Measurements from ENCODE around the gene MOB3B.

MOB3B gene

DNA sequence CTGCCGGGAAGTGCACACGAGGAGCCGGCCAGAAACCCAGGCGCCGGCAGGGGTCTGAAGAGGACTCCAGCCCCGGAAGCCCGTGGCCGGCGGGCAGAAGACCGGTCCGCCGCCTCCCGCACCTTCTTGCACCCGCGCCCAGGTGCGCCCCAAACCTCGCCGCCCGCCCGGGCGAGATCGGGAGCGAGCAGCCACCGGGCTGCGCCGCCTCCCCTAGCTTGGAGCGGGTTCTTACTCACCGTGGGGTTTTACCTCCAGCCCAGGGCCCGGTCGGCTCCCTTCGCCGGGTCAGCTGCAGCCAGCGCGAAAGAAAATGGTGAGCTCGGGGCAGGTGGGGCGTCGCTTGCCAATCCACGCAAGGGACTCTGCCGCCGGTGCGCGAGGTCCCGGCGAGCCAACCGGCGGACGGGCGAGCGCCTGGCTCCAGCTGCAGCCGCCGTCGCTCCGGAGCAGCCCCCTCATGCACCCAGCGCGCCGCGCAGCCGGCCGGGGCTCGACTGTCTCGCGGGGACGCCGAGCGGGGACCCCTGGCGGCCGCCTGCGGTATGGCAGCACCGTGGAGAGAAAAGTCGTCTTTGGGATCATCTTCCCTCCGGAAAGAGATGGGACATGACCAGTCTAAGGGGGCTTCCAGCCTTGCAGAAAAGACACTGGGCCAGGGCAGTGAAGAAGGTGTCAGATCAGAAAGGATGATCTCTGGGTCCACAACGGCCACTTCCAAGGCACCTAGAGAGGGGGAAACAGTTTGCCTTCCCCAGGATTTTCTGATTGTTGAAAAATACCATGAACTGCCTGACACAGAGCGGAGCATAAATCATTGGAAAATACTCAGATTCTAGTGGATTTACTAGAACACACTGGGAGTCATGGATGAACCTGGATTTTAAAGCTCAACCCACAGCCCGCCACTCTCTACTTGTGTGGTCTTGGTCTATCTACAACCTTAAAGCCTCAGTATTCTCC is at the start of gene MOB3B:
Gene MOB3B, minus strand, starts transcription at position 499 of the 963 bp plus-strand sequence. CDS start 74,264 bp downstream, outside the sequence.
- peak; percentile 53 for DNase-seq

DNA sequence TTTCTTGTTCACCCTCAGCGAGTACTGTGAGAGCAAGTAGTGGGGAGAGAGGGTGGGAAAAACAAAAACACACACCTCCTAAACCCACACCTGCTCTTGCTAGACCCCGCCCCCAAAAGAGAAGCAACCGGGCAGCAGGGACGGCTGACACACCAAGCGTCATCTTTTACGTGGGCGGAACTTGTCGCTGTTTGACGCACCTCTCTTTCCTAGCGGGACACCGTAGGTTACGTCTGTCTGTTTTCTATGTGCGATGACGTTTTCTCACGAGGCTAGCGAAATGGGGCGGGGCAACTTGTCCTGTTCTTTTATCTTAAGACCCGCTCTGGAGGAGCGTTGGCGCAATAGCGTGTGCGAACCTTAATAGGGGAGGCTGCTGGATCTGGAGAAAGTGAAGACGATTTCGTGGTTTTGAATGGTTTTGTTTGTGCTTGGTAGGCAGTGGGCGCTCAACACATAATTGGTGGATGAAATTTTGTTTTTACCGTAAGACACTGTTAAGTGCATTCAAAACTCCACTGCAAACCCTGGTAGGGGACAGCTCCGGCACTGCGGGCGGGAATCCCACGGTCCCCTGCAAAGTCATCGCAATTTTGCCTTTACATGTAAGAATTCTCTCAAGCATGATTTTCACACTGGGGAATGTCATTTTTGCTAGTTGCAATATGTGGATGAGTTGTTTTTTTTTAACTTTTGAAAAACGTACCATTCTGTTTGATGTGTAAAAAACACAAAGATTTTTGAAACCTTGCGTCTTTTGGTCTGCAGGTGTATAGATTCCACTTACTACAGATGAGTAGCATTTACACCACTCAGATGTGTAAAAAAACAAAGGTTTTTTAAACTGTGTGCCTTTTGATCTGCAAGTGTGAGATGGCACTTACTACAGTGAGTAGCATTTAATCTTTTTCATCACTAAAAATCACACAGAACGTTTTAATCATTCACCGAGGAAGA is 44.3 kb upstream of the MOB3B start:
- DNase-seq = peak; percentile 100

DNA sequence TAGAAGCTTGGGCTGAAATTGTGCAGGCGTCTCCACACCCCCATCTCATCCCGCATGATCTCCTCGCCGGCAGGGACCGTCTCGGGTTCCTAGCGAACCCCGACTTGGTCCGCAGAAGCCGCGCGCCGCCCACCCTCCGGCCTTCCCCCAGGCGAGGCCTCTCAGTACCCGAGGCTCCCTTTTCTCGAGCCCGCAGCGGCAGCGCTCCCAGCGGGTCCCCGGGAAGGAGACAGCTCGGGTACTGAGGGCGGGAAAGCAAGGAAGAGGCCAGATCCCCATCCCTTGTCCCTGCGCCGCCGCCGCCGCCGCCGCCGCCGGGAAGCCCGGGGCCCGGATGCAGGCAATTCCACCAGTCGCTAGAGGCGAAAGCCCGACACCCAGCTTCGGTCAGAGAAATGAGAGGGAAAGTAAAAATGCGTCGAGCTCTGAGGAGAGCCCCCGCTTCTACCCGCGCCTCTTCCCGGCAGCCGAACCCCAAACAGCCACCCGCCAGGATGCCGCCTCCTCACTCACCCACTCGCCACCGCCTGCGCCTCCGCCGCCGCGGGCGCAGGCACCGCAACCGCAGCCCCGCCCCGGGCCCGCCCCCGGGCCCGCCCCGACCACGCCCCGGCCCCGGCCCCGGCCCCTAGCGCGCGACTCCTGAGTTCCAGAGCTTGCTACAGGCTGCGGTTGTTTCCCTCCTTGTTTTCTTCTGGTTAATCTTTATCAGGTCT is 43.5 kb upstream of the MOB3B start, which contains the start of gene C9orf72:
Gene C9orf72, minus strand, starts transcription at position 564 of the 716 bp plus-strand sequence. CDS start 6,361 bp downstream, outside the sequence.
- DNase-seq = peak; percentile 87

DNA sequence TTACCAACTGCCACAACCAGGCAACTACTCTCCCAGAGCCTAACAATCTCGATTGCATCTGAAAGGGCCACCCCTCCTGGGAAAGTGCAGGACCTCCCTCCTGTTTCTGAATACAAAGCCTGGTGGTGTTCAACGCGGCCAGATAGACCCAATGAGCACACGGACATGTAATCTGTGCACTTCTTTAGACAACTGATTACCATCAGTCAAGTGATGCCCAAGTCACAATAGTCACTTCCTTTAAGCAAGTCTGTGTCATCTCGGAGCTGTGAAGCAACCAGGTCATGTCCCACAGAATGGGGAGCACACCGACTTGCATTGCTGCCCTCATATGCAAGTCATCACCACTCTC is 42.9 kb upstream of the MOB3B start:
- peak; percentile 61 for DNase-seq

DNA sequence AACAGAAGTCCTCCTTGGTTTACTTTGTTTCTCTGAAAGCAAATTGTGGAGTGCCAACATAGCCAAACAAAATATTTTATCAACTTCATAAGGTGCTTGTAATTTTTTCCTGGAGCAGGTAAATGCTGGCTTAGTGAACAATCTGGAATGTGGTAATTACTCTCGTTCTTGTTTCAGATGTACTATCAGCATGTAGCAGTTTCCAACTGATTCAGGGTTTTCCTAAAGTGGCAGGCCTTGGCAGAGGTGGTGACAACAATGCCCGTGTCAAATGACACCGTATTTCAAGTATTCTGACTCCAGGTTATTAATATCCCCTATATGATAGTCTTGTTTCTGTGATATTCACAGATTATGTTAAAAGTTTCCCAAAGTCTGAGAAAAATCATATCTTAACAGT is 42.4 kb upstream of the MOB3B start:
- peak; percentile 49 for DNase-seq

DNA sequence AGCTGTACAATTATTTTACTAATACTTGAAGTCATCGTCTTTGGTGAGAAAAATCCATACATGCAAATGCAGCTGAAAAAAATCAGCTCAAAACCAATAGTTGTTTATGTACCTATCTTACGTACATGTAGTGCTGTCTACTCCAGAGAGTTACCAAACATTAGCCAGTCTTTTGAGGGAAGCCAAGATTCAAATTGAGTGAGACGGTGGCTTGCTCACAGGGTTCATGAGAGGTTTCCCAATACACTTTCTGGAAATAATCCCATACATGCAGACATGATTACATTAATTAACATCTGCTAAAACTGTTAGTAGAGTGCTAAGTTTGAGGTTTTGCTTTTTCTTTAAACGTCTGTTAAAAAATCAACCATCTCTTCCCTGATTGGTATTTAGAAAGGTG is 41.4 kb upstream of the MOB3B start:
- no peak for DNase-seq

DNA sequence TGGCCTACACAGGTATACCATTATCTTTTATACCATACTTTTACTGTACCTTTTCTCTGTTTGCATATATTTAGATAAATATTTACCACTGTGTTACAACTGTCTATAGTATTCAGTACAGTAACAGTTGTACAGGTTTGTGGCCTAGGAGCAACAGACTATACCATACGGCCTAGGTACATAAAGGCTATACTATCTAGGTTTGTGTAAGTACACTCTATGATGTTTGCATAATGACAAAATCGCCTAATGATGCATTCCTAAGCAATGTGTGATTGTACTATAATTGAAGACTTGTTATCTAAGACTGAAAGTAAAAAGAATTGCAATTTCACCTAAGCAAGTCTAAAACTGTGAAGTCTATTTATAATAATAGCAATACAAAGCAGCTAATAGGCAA is 39.8 kb upstream of the MOB3B start:
- no peak for DNase-seq

DNA sequence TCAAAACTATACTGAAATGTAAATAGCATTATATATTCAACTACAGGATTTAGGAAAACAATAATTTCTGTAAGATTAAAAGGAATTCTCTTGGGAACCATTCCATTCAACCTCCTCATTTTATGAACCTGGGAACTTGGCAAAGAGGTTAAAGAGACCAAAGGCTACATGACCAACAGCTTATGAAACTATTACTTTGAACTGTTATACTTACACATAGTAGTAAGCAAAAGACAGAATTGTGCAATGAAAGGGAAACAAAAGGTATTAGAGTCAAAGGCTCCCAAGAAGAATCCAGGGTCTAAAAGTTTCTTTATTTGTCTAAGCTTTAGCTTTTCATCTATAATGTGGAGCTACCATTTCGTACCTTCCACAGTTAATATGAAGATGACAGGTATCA is 36.5 kb upstream of the MOB3B start:
- DNase-seq = no peak

DNA sequence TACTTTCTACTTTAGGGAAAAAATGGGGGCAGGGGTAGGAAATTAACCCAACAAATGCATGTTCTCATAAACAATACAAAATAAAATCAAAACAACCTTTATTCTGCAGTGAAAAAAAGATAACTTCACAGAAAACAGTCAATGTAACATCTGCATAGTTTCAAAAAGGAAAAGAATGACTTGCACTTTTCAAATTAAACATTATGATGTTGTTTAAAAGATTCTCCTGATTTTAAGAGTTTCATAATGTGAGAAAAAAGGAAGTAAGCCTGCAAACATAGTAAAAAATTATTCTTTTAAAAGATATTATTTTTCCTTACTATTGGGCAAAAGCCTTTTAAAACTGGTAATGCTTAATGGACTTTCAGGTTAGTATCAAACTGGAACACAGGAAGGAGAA is 36.1 kb upstream of the MOB3B start:
- DNase-seq = no peak

DNA sequence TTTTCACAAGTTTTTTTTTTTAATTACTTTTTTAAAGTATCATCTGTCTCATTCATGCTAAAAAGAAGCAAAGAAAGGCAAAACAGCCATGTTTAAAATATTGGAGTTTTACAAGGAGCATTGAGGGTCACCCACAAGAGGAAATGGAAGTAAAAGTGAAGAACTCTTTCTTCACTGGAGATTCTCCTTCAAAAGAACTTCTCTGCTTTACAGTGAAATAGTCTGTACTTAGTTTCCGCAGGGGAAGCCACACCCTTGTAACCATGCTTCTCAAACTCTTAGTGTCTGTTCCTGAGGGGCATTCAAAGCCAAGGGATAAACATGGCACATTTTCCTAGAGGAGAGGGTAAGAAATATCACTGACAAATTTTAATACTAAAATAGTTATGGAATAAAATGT is 35.1 kb upstream of the MOB3B start:
- no peak for DNase-seq

DNA sequence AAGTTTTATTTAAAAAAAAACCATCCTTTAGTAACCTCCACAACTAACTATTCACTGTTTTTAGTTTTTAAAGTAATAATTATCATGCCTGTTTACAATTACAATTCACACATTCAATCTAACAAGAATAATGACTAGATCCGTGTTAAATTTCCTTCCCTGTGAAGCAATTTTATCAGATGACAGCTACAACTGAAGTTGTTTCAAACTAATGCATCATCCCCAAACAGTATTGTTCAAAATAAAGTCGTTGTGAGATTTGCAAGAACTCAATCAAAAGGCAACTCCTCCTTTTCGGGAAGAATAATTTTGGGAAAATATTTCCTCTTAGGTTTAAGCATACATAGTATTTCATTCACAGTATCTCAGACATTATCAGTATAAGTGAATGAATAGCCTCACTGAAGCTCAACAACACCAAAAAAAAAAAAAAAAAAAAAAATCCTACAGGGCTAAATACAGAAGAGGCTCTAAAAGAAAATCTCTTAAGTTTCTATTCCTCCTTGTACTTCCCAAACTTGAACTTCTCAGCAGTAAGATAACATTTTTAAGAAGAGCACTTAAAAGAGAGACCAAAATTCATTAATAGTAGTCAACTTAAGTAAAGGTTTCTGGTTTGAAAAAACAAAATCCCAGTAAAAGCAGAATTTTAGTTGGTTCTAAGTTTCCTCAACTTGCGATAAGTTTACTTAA is 34.3 kb upstream of the MOB3B start:
- no peak for DNase-seq

DNA sequence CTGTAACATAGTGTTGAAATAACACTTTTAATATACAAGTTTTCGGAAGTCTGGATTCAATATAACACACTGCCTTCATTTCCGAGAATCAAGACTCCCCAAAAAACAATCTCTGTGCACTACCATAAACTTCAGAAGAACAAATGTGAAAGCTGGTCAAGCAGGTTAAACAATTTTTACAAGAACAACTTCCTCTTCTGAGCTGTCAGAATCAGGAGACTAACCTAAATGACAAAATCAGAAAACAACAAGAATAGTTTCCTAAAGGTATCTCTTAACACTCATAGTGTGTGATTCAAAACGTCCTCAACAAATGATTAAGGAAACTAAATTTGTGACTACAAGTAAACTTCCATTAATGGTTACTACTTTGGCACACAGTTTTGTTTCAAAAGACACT is 32.1 kb upstream of the MOB3B start:
- DNase-seq = no peak

DNA sequence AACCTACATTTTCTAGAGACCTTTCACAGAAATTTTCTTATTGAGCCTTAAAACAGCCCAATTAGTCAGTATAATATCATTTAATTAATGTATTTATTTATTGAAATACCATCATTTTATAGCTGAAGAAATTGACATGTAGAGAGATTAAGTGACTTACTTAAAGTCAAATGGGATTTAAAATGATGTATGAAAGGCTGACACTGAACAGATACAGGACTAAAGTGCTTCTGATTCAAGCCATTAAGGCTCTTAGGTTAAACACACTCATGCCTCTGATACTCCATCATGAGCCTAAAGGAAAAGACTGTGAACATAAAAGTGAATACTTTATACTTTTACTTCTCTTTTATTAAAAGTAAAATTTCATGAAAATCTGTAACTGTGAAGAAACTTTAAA is 30.8 kb upstream of the MOB3B start:
- DNase-seq = no peak

DNA sequence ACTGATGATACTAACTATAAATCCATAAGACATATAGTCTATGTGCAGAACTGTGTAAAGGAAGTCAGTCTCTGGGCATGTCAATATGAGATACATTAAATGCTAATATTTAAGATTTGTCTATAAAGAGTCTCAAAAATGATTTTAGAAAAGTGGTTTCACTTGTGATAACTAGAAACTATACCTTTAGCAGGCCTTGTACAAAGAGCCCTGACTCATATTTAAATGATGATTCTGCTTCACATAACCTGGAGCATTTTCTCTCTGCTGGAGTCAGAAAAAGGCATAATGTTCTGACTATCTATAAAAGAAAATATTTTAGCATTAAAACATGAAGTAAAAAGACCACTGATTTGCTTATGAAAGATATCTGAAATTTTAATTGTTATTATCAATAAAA is 28.7 kb upstream of the MOB3B start:
- DNase-seq = no peak

DNA sequence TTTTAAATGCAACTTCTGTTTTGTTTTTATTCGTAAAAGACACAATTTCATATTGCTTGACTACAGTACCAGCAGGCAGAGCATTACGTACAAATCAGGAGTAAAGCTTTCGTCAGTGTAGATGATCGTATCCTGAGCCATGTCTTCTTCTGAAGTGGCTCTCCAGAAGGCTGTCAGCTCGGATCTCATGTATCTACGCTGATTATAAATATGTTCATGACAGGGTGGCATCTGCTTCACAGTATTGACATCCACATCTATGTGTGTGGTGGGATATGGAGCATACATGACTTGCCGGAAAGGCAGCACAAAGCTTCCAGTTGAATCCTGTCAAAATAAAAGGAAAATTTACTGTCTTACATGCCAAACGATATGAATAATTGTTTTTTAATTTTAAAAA is 26.9 kb upstream of the MOB3B start:
- DNase-seq = no peak

DNA sequence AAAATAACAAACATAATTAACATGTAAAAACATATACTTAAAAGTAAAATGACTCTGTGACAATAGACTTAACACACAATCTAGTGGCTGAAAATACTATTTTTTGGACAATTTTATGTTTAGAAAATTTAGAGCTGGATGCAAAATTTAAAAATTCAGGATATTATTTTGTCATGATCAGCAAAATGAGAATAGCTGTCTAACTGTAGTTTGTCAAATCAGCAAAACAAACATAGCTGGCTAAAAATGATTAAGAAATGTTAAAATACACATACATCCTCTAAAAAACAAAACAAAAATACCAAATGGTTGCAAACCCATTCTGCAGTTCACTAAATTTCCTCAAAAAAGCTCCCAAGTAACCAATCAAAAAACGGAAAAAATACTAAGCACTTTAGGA is 25.1 kb upstream of the MOB3B start:
- DNase-seq = no peak

DNA sequence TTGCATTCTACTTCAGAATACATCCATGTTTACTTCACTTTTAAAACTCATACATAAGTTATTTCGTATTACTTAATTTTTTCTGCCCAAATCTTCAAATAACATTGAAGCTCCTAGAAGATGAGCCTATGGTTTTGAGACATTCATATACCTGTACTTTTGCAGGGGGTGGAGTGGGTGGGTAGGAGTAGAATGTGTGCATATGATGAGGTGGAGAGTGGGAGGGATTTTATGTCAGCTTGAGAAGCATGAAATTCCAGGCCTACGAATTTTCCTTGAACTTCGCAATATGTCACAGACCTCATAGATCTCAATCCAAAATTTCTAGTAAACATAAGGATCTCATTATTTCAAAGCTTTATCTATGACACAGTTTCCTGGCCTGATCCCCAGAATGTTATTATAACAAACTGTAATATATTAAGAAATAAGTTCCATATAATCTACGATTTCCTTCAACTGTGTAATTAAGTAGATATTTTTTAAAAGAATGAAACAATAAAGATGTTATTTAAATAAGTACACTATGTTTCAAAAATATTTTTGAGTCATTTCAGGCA is 19.7 kb upstream of the MOB3B start:
- DNase-seq = no peak

DNA sequence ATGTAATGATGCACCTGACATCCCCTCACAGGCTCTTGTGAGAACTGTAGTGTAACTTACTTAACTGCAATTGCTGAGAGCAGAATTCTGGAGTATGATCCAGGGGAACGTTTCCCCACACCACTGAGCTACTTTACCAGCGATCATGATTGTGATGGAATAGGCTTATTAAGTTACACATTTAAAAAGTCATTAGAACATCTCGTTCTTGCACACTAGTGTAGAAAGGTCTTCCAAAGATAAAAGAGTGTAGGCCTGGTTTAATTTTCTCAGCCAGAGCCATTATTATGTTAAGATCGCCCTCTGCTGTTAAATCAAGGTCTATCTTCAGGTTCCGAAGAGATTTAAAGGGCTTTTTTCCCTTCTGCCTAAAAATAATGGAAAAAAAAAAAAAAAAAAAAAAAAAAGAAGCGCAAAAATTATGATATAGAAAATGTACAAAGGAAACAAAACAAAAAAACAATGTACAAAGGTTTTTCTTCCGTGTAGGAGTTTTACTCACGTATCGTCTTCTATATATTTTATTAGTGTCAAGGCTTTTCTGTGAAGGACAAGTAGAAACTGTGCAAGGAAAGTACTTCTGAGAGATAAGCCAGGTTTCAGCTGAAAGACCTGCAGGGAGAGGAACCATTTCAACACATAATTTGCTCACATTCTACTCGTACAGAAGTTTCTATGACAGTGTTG is 18.6 kb upstream of the MOB3B start:
- peak; percentile 48 for DNase-seq

DNA sequence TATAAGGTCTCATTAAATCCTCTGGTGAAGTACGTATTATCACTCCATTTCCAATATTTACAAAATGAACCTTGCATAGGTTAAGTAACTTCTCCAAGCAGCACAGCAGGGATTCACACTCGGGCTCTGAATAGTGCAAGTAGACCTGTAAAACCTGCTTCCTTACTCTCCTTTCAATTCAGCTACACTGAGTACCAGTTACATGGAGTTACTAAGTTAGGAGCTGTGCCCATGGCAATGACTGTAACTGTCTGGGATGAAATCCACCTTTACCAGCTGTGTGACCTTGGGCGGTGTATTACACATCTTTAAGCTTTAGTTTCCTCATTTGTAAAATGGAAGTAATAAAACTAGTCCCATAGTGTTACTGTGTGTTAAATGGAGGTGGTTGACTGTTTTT is 15.9 kb upstream of the MOB3B start:
- no peak for DNase-seq

DNA sequence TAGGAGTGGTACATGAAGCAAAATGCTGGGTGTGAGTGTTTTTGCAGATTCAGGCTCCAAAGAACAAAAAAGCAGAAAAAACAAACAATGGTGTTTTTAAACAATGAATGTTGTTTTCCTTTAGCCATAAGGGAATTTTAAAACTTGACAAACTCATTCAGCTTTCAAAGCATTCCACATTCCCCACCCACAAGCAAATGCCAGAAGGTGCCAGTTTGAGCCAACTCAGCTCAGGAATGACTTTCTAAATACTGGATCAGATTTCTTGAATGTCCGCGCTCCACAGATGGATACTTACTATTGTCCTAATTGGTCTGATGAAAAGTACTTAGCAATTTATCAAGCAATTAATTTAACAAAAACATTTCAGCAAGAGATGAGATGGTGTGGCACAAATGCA is 12.9 kb upstream of the MOB3B start:
- peak; percentile 31 for DNase-seq

DNA sequence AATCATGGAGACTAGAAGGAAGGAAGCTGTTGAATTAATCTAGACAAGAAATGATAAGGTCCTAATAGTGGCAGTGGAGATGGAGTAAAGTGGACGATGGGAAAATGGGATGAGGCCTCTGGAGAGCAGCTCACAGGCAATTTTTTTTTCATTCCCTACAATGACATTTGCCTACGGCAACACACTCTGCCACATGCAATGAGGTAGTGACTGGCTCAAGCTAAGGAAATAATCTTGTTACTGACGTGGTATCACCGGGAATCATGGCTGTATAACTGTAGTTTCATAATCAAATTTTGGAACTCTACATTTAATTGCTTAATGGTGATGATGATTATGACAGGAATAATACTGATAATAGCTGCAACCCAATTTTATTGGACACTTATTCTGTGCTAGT is 12.1 kb upstream of the MOB3B start:
- DNase-seq = no peak

Measured in NCI-H1105 treated with DMSO at 0.1 percent for 48 hours (cell line).